CD14-positive monocyte (primary cell): ENCODE data around the gene SLC10A1. TPM values are rescaled to one million over a fixed set of nuclear protein-coding genes. Genes with fewer than 3 reads are reported as not detected.

Source experiments
- DNase-seq, 3 donors: peaks; one replicate each; pipeline ENCODE4 v3.0.0-alpha.2; 2011 to 2022
- H2AFZ ChIP-seq: 2 replicates; pipeline ENCODE4 v1.6.0; 2012; ENCODE audit warnings: mild to moderate bottlenecking, low read depth, low read length, inconsistent platforms; ENCODE audit not compliant: insufficient read depth, poor library complexity, severe bottlenecking
- H3K27ac ChIP-seq, 2 donors: 1 replicate in 1 of 2; 2 replicates in 1 of 2; pipeline ENCODE4 v1.5.1; 2012 to 2013; ENCODE audit warnings: low read length in 2 of 2, control low read depth in 1 of 2, inconsistent platforms in 1 of 2, low read depth in 1 of 2, mild to moderate bottlenecking in 1 of 2
- H3K27me3 ChIP-seq, 2 donors: one replicate each; pipeline versions ENCODE4 v1.6.0 to v1.6.1; 2011 to 2013; ENCODE audit warnings: low read length in 2 of 2; ENCODE audit not compliant: control insufficient read depth in 2 of 2, insufficient read depth in 2 of 2
- H3K36me3 ChIP-seq, 2 donors: replicated peaks in 1 of 2; 1 replicate in 1 of 2; 2 replicates in 1 of 2; pipeline versions ENCODE4 v1.5.1 to v1.6.1; 2012 to 2013; ENCODE audit warnings: low read length in 2 of 2, control low read depth in 1 of 2, inconsistent platforms in 1 of 2, mild to moderate bottlenecking in 1 of 2; ENCODE audit not compliant: insufficient read depth in 2 of 2, control insufficient read depth in 1 of 2
- H3K4me1 ChIP-seq, 2 donors: 1 replicate in 1 of 2; 2 replicates in 1 of 2; pipeline versions ENCODE4 v1.5.1 to v1.6.1; 2012 to 2013; ENCODE audit warnings: low read length in 2 of 2, control low read depth in 1 of 2, inconsistent platforms in 1 of 2, mild to moderate bottlenecking in 1 of 2, moderate library complexity in 1 of 2; ENCODE audit not compliant: insufficient read depth in 2 of 2, control insufficient read depth in 1 of 2
- H3K4me2 ChIP-seq: replicated peaks from 2 replicates; pipeline ENCODE3; 2012; ENCODE audit warnings: low read length, moderate library complexity, mild to moderate bottlenecking; ENCODE audit not compliant: poor library complexity, severe bottlenecking; ENCODE audit errors: extremely low read depth
- H3K4me3 ChIP-seq, 3 experiments: fragments of 200-600 bp in 1 of 3; sonication (generic) in 1 of 3; replicated peaks in 1 of 3; 1 replicate in 2 of 3; 2 replicates in 1 of 3; pipeline ENCODE4 v1.5.1; 2011 to 2013; ENCODE audit warnings: low read length in 3 of 3, mild to moderate bottlenecking in 3 of 3, control low read depth in 2 of 3, low read depth in 2 of 3, inconsistent platforms in 1 of 3, moderate library complexity in 1 of 3
- H3K79me2 ChIP-seq: 2 replicates; pipeline ENCODE4 v1.6.0; 2012; ENCODE audit warnings: mild to moderate bottlenecking, control low read depth, inconsistent platforms, low read length, moderate library complexity; ENCODE audit not compliant: insufficient read depth
- H3K9ac ChIP-seq: 2 replicates; pipeline ENCODE4 v1.6.0; 2017; ENCODE audit warnings: low read length, mild to moderate bottlenecking; ENCODE audit not compliant: insufficient read depth, poor library complexity, severe bottlenecking
- H3K9me3 ChIP-seq, 2 donors: replicated peaks in 1 of 2; 1 replicate in 1 of 2; 2 replicates in 1 of 2; pipeline versions ENCODE4 v1.5.1 to v1.6.1; 2012 to 2013; ENCODE audit warnings: low read length in 2 of 2, control low read depth in 1 of 2; ENCODE audit not compliant: control insufficient read depth in 1 of 2, insufficient read depth in 1 of 2
- H4K20me1 ChIP-seq: 2 replicates; pipeline ENCODE4 v1.6.0; 2012; ENCODE audit warnings: mild to moderate bottlenecking, low read length, control low read depth, moderate library complexity; ENCODE audit not compliant: insufficient read depth
- H3K27ac Mint-ChIP-seq, 7 donors: one replicate each; pipeline ENCODE4 v1.8.0; 2020; ENCODE audit warnings: mild to moderate bottlenecking in 7 of 7, mixed read lengths in 7 of 7, moderate library complexity in 6 of 7, inconsistent platforms in 2 of 7
- H3K27me3 Mint-ChIP-seq, 3 donors: one replicate each; pipeline ENCODE4 v1.8.0; 2021 to 2022; ENCODE audit warnings: low read depth in 3 of 3, mild to moderate bottlenecking in 3 of 3, mixed read lengths in 3 of 3, moderate library complexity in 3 of 3, inconsistent platforms in 1 of 3
- H3K36me3 Mint-ChIP-seq, 2 donors: one replicate each; pipeline ENCODE4 v1.8.0; 2020; ENCODE audit warnings: mixed read lengths in 2 of 2, inconsistent platforms in 1 of 2, mild to moderate bottlenecking in 1 of 2
- H3K4me1 Mint-ChIP-seq: one replicate; pipeline ENCODE4 v1.8.0; 2020; ENCODE audit warnings: mild to moderate bottlenecking, mixed read lengths
- H3K4me3 Mint-ChIP-seq, 2 donors: one replicate each; pipeline ENCODE4 v1.8.0; 2020; ENCODE audit warnings: mild to moderate bottlenecking in 2 of 2, mixed read lengths in 2 of 2, moderate library complexity in 1 of 2
- H3K9me3 Mint-ChIP-seq, 7 donors: one replicate each; pipeline ENCODE4 v1.8.0; 2020 to 2022; ENCODE audit warnings: mixed read lengths in 7 of 7, mild to moderate bottlenecking in 6 of 7, moderate library complexity in 6 of 7, inconsistent platforms in 2 of 7
- CTCF ChIP-seq: fragments of 200-600 bp; IDR thresholded peaks from one replicate; pipeline ENCODE4 v1.8.0; 2022; ENCODE audit warnings: antibody characterized with exemption, mild to moderate bottlenecking
- WGBS: methylation state at CpG from one replicate; pipeline ENCODE4 v1.1.5; 2013; ENCODE audit warnings: missing lambda C conversion rate; ENCODE audit not compliant: insufficient coverage; 5-methylcytosine and 5-hydroxymethylcytosine counted together
- intact Hi-C, 2 donors: fragments of 100-400 bp; cut with micrococcal nuclease; formaldehyde crosslinking; loops; one replicate each; pipeline versions ENCODE4 v1.15.0 to v1.15.1; 2023
- polyA plus RNA-seq, 3 donors: library from polyadenylated mRNA; depleted of rRNA in 1 of 3; unstranded in 2 of 3; stranded (reverse) in 1 of 3; fragments of 300-500 nt in 2 of 3; fragments of >200 nt in 1 of 3; fragmentation: Illumina TruSeq in 2 of 3; gene quantifications; 1 replicate in 2 of 3; 2 replicates in 1 of 3; pipeline ENCODE4 v1.2.3, GENCODE V29; 2012 to 2021

Gene SLC10A1
- polyA plus RNA-seq, 3 donors = 0.09 TPM; not detected in 2

- Histone ChIP-seq H4K20me1 (no peaks in the 10 kb centered on the region), H2AFZ (no peak overlapping the region), H3K4me3 (no peak overlapping the region), H3K79me2 (no peaks in the 10 kb centered on the region), H3K4me1 (no peaks in the 10 kb centered on the region), H3K4me2 (no peak overlapping the region), H3K27ac (no peak overlapping the region), H3K9me3 (no peaks in the 10 kb centered on the region), H3K9ac (no peak overlapping the region), H3K27me3 (no peaks in the 10 kb centered on the region), H3K36me3 (no peaks in the 10 kb centered on the region)
- DNase-seq = peak; percentile 44 to 63 (median 53)
- H3K4me1 Mint-ChIP-seq = peaks cover 2% of the 10 kb centered on the region
- H3K36me3 Mint-ChIP-seq = no peaks in the 10 kb centered on the region
- peaks cover 0 to 2% (median 0%) of the 10 kb centered on the region in 3 donors for H3K27me3 Mint-ChIP-seq
- H3K4me3 Mint-ChIP-seq = no peak overlapping the region
- intact Hi-C loops = loop anchor here (1.0 to 10.0 kb wide), 3 partner anchors 210 to 996 kb away; no protein-coding TSS in a partner anchor
- TF ChIP-seq CTCF = peak; percentile 84
- WGBS = no CpG with 5 or more reads among the region's 11 CpGs
- no peaks in the 10 kb centered on the region for H3K9me3 Mint-ChIP-seq
- no peak overlapping the region for H3K27ac Mint-ChIP-seq
These were observed 21.7 kb upstream of the SLC10A1 start for GRCh38 chr14:69818758-69819191.

- Mint-ChIP-seq H3K4me1 (peaks cover 2% of the 10 kb centered on the region), H3K27ac (no peak overlapping the region), H3K36me3 (no peaks in the 10 kb centered on the region), H3K27me3 (no peaks in the 10 kb centered on the region), H3K4me3 (no peak overlapping the region), H3K9me3 (no peaks in the 10 kb centered on the region)
- Histone ChIP-seq H2AFZ (no peak overlapping the region), H3K36me3 (no peaks in the 10 kb centered on the region), H3K4me1 (no peaks in the 10 kb centered on the region), H3K4me3 (no peak overlapping the region), H3K27me3 (no peaks in the 10 kb centered on the region), H3K9me3 (no peaks in the 10 kb centered on the region), H3K9ac (no peak overlapping the region), H3K4me2 (no peak overlapping the region), H4K20me1 (no peaks in the 10 kb centered on the region), H3K79me2 (no peaks in the 10 kb centered on the region), H3K27ac (no peak overlapping the region)
- no peak for DNase-seq
- TF ChIP-seq CTCF = no peak
- WGBS = 94% methylated on average over 2 of the region's 5 CpGs
- intact Hi-C loops = loop anchor here in 1 of 2 donors (10.0 kb wide), 1 partner anchor 999 kb away; no protein-coding TSS in a partner anchor
These were observed 19.2 kb upstream of the SLC10A1 start for GRCh38 chr14:69816216-69816615.
